BJ (cell line): ENCODE data around the gene PSMA3. TPM values are rescaled to one million over a fixed set of nuclear protein-coding genes. Genes with fewer than 3 reads are reported as not detected.

Source experiments
- CTCF ChIA-PET: fragments of 350-600 bp; formaldehyde crosslinking; extraction: SDS; loops from one replicate; lab custom pipeline; 2021; ENCODE audit warnings: antibody characterized with exemption, inconsistent platforms; lab: Yijun Ruan, JAX
- POLR2A ChIA-PET: fragments of 300-600 bp; sonication (Branson Sonifier 250); formaldehyde crosslinking; extraction: SDS; loops from one replicate; lab custom pipeline; 2021; ENCODE audit warnings: antibody characterized with exemption; lab: Charles Lee
- DNase-seq: peaks from one replicate; pipeline ENCODE4 v3.0.0-alpha.2; 2011; ENCODE audit warnings: low read depth
- H3K27me3 ChIP-seq: 2 replicates; pipeline ENCODE4 v1.6.0; 2011; ENCODE audit warnings: low read length; ENCODE audit not compliant: control insufficient read depth, insufficient read depth
- H3K36me3 ChIP-seq: 2 replicates; pipeline ENCODE4 v1.5.1; 2011; ENCODE audit warnings: low read length; ENCODE audit not compliant: control insufficient read depth, insufficient read depth
- H3K4me3 ChIP-seq: 2 replicates; pipeline ENCODE4 v1.5.1; 2011; ENCODE audit warnings: low read depth, mild to moderate bottlenecking, control low read depth, low read length
- CTCF ChIP-seq: IDR thresholded peaks from 2 replicates; pipeline ENCODE4 v1.5.1; 2011; ENCODE audit warnings: low read depth, mild to moderate bottlenecking, control low read depth, inconsistent platforms, low read length, moderate library complexity; ENCODE audit not compliant: insufficient read depth
- polyA plus RNA-seq: library from polyadenylated mRNA; depleted of rRNA; stranded (reverse); fragments of >200 nt; gene quantifications from 2 replicates; pipeline ENCODE4 v1.2.3, GENCODE V29; 2011

PSMA3 gene
- polyA plus RNA-seq, 1 experiment, result 129 TPM

- POLR2A ChIA-PET, result no interaction called here
- TF ChIP-seq CTCF, result no peak
- DNase-seq, result no peak
- H3K27me3 ChIP-seq, result no peaks in the 10 kb centered on the region
- no peak overlapping the region for H3K4me3 ChIP-seq
- peaks cover 8% of the 10 kb centered on the region for H3K36me3 ChIP-seq
- CTCF ChIA-PET, result no interaction called here
Measured at GRCh38 chr14:58294201-58294600, 49.6 kb downstream of the PSMA3 start.

GRCh38 chr14:58296726-58297125 is 52.1 kb downstream of the PSMA3 start:
- CTCF ChIA-PET, result no interaction called here
- no peak for DNase-seq
- TF ChIP-seq CTCF, result no peak
- Histone ChIP-seq H3K4me3 (peak overlapping the region; percentile 59), H3K27me3 (no peaks in the 10 kb centered on the region), H3K36me3 (peaks cover 5% of the 10 kb centered on the region)
- POLR2A ChIA-PET, result interaction anchor here (0.6 kb wide), 1 partner anchor 811 kb away, joined by 3 read pairs; no protein-coding TSS in a partner anchor

GRCh38 chr14:58297412-58297761 is 52.7 kb downstream of the PSMA3 start:
- CTCF ChIA-PET, result interaction anchor here (1.2 to 2.2 kb wide), 2 partner anchors 11 to 32 kb away, joined by 3 to 6 read pairs; no protein-coding TSS in a partner anchor
- peaks cover 5% of the 10 kb centered on the region for H3K36me3 ChIP-seq
- peak overlapping the region; percentile 59 for H3K4me3 ChIP-seq
- POLR2A ChIA-PET, result interaction anchor here (1.5 kb wide), 1 partner anchor 9 kb away, joined by 3 read pairs; no protein-coding TSS in a partner anchor
- no peak for TF ChIP-seq CTCF
- H3K27me3 ChIP-seq, result no peaks in the 10 kb centered on the region
- DNase-seq, result no peak

GRCh38 chr14:58297762-58298476 is 53.3 kb downstream of the PSMA3 start:
- peaks cover 5% of the 10 kb centered on the region for H3K36me3 ChIP-seq
- CTCF ChIA-PET, result interaction anchor here (0.9 to 2.2 kb wide), 3 partner anchors 12 to 33 kb away, joined by 3 to 6 read pairs (median 3); no protein-coding TSS in a partner anchor
- 0 out of 2 replicates have a peak, but pooled peaks have one; percentile 3 for TF ChIP-seq CTCF
- DNase-seq, result peak; percentile 100
- POLR2A ChIA-PET, result interaction anchor here (0.6 to 1.5 kb wide), 7 partner anchors 9 to 566 kb away, joined by 3 to 7 read pairs (median 3); partner anchors contain the start of gene PSMA3
- H3K27me3 ChIP-seq, result no peaks in the 10 kb centered on the region
- peak overlapping the region; percentile 99 for H3K4me3 ChIP-seq
